ENCODE measurements around the gene RPS6KC1.
A peak's percentile ranks its signal among the peaks of the same experiment; 100 is the strongest.
"Not testable (repeated sequence)": the region's sequence is repeated elsewhere in the genome, so short reads cannot be mapped to it uniquely, and the experiment has no call there.

The RPS6KC1 gene, protein sequence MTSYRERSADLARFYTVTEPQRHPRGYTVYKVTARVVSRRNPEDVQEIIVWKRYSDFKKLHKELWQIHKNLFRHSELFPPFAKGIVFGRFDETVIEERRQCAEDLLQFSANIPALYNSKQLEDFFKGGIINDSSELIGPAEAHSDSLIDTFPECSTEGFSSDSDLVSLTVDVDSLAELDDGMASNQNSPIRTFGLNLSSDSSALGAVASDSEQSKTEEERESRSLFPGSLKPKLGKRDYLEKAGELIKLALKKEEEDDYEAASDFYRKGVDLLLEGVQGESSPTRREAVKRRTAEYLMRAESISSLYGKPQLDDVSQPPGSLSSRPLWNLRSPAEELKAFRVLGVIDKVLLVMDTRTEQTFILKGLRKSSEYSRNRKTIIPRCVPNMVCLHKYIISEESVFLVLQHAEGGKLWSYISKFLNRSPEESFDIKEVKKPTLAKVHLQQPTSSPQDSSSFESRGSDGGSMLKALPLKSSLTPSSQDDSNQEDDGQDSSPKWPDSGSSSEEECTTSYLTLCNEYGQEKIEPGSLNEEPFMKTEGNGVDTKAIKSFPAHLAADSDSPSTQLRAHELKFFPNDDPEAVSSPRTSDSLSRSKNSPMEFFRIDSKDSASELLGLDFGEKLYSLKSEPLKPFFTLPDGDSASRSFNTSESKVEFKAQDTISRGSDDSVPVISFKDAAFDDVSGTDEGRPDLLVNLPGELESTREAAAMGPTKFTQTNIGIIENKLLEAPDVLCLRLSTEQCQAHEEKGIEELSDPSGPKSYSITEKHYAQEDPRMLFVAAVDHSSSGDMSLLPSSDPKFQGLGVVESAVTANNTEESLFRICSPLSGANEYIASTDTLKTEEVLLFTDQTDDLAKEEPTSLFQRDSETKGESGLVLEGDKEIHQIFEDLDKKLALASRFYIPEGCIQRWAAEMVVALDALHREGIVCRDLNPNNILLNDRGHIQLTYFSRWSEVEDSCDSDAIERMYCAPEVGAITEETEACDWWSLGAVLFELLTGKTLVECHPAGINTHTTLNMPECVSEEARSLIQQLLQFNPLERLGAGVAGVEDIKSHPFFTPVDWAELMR

GRCh38 chr1:213051127-213051880 is at the start of gene RPS6KC1:
TSS of gene RPS6KC1 (plus strand) at chr1:213051241. CDS start at chr1:213051405, 164 bp downstream.
- peak; percentile 62 for DNase-seq (ENCODE audit: low read depth, low spot score)

DNA sequence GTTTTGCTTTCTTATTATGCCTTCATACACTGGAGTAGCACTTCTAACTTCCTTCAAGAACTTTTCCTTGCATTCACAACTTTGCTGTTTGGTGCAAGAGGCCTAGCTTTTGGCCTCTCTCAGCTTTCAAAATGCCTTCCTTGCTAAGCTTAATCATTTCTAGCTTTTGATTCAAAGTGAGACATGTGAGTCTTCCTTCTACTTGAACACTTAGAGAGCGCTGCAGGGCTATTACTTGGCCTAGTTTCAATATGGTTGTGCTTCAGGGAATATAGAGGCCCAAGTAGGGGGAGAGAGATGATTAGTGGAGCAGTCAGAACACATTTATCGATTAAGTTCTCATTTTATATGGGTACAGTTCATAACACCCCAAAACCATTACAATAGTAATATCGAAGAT is 47.8 kb upstream of the RPS6KC1 start:
- no peak for DNase-seq (ENCODE audit: low read depth, low spot score)

GRCh38 chr1:213008564-213008963 is 42.5 kb upstream of the RPS6KC1 start:
- no peak for DNase-seq (ENCODE audit: low read depth, low spot score)

GRCh38 chr1:213014642-213015041 is 36.4 kb upstream of the RPS6KC1 start:
- no peak for DNase-seq (ENCODE audit: low read depth, low spot score)

DNA sequence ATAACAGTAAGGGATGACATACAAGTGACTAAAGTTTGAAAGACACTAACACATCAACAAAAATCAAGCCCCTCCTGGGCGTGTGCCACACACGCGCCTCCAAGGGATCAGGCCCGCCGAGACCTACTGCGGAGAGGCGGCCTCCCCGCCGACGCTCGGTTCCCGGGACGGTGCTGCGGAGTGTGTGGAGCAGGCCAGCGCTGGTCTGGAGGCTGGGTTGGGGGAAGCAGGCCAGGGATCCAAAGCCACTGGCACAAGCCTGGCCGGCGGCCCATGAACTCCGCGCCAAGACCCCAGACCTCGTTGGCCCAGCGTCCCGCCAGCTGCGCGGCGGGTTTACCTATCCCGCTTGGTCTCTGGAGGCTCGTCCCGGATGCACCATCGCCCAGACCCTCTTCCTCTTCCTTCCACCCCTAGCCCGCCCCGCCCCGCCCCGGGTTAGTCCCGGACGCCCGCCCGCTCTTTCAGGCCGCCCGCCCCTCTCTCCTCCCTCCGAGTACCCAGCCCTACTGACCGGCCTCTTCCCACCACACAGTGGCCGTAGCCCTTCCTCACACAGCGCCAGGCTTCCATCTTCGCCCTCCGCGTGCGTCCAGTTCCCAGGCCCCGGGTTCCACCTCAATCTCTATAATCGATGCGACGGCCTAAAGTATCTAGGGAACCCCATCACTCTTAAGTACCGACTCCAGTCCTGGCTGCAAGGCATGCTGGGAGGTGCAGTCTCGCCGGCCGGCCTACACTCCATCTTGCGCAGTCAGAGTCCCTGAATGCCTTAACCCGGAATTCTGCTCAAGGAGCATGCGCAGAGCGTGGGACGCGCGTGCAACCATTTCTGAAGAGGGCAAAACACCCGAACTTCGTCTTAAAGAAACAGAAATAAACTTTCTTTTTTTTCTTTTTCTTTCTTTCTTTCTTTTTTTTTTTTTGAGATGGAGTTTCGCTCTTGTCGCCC is 35.7 kb upstream of the RPS6KC1 start, which contains the start of gene ANGEL2:
Gene ANGEL2, minus strand, starts transcription at position 769 of the 952 bp plus-strand sequence. Its CDS starts 196 bp downstream, at position 573.
- DNase-seq (ENCODE audit: low read depth, low spot score) = peak; percentile 95

- DNase-seq (ENCODE audit: low read depth, low spot score) = no peak
These were observed 33.4 kb upstream of the RPS6KC1 start for GRCh38 chr1:213017447-213018273.

- no peak for DNase-seq (ENCODE audit: low read depth, low spot score)
These were observed 31.6 kb upstream of the RPS6KC1 start for GRCh38 chr1:213019450-213019849.

DNA sequence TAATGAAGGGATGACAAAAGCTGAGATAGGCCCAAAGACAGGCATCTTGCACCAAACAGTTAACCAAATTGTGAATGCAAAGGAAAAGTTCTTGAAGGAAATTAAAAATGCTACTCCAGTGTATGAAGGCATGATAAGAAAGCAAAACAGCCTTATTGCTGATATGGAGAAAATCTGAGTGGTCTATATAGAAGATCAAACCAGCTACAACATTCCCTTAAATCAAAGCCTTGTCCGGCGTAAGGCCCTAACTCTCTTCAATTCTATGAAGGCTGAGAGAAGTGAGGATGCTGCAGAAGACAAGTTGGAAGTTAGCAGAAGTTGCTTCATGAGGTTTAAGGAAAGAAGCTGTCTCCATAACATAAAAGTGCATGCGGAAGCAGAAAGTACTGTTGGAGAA is 31.0 kb upstream of the RPS6KC1 start:
- no peak for DNase-seq (ENCODE audit: low read depth, low spot score)

GRCh38 chr1:213027024-213027423 is 24.0 kb upstream of the RPS6KC1 start:
- not testable (repeated sequence) for DNase-seq (ENCODE audit: low read depth, low spot score)

GRCh38 chr1:213032651-213033050 is 18.4 kb upstream of the RPS6KC1 start:
- DNase-seq (ENCODE audit: low read depth, low spot score) = no peak

DNA sequence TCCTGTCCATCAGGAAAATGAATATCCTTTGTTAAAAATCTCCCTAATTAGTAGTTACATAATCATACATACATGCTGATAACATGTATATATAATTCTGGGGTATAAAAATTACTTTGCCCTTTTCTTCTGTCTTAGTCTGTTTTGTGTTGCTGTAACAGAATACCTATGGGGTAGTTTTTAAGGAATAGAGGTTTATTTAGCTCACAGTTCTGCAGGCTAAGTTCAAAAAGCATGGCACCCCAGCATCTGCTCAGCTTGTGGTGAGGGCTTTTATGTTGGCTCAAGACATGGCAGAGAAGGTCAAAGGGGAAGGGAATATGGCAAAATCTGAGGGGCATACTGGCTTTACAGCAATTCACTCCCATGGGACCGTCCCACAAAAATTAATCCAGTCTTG is 16.3 kb upstream of the RPS6KC1 start:
- no peak for DNase-seq (ENCODE audit: low read depth, low spot score)

DNA sequence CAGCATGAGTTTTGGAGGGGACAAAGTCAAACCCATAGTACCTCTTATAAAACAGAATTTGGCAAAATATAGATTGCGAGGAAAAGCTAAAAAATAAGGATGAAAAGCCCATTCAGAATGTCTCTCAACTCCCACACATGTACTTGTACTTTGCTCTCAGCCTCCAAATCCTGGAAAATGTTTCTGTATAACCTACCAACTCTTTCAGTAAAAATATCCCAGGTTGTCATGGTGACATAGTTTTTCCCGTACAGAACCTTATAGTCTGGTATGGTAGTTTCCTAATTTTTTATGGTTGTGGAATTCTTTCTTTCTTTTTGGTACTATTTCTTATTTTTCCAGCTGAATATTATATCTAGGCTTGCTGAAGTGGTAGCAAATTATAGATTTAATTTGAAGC is 15.5 kb upstream of the RPS6KC1 start:
- no peak for DNase-seq (ENCODE audit: low read depth, low spot score)

DNA sequence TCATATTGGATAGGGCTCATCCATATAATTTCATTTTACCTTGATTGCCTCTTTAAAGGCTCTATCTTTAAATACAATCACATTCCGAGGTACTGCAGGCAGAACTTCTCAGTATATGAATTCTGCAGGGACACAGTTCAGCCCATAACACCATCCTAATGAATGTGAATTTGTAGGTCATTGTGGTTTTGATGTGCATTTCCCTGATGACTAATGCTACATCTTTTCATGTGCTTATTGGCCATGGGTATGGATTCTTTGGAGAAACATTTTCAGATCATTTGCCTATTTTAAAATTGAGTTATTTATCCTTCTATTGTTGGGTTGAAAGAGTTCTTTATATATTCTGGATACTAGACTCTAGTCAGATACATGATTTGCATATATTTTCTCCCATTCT is 9.6 kb upstream of the RPS6KC1 start:
- DNase-seq (ENCODE audit: low read depth, low spot score) = no peak

DNA sequence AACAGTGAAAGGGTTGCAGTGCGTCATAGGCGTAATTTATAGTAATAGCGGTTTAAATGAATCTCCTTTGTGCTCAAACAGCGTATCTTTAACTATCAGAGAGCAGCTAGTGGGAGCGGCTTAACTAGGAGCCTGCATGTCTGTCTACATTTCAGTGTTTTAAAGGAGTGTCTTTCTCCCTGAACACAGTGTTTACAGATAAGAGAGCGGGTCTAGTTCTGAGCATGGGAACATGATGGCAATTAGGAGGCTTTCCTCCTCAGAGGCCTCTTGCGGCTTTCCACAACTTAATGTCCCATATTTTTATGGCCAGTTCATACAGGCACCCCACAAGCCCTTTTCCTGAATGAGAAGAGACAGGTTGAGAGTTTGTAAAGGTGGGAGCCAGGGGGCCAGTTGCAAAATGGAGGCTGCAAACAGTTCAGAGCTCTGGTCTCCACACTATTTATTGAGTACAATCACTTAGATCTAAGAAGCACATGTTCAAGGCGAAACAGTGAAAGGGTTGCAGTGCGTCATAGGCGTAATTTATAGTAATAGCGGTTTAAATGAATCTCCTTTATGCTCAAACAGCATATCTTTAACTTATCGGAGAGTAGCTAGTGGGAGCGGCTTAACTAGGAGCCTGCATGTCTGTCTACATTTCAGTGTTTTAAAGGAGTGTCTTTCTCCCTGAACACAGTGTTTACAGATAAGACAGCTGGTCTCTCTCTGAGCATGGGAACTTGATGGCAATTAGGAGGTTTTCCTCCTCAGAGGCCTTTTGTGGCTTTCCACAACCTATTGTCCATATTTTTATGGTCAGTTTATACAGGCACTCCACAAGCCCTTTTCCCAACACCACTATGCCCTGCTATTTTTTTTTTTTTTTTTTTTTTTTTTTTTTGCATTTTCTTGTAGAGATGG is 5.5 kb upstream of the RPS6KC1 start:
- DNase-seq (ENCODE audit: low read depth, low spot score) = not testable (repeated sequence)

- no peak for DNase-seq (ENCODE audit: low read depth, low spot score)
These were observed 1.8 kb upstream of the RPS6KC1 start for GRCh38 chr1:213049232-213049631.

DNA sequence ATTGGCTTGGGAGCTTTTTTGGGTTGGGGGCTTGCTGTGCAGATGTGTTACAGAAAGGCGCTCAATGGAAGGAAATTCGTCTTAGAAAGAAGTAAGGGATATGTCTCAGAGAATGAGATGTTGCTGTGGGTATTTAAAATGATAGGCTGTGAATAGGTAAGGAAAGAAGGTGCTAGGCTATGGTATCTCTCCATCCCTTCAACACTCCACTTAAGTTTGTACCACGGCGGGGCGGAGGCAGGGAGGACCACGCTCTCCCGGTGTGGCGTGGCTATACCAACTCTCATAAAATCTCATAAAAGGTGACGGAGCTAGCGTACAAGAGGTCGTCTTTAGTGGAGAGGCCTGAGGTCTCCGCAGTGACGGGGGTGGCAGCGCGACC is 305 bp upstream of the RPS6KC1 start:
- DNase-seq (ENCODE audit: low read depth, low spot score) = no peak

DNA sequence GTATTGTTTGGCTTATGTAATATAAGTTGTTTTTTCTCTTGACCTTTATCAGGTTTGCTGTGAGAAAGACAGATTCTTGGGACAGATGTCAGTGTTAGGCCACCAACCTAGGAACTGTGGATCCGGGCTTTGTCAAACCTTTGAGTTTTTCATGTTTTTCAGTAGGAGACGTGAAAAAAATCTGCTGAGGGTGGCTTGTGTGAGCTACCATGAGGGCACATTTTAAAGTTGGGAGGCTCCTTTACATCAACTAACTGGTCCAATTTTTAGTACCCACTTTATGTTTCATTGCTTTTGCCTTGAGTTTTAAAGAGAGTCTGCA is 801 bp downstream of the RPS6KC1 start:
- DNase-seq (ENCODE audit: low read depth, low spot score) = no peak

- no peak for DNase-seq (ENCODE audit: low read depth, low spot score)
These were observed 2.4 kb downstream of the RPS6KC1 start for GRCh38 chr1:213053455-213053854.

DNA sequence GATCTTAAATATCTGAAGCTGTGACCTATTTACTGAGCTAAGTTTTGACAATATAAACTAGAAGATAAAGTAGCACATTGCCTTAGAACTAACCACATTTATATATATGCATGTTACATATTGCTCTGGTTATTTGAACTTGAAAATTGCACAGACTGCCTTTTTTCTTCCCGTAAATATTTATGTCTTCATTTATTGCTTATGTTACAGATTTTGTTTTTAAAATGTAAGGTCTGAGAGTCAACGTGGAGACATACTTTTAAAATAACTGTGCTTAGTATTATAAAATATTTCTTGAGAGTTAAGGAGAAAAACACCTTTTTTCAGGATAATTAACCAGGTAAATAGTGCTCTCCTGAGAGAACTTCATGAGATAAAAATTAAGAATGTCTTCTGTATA is 3.1 kb downstream of the RPS6KC1 start:
- no peak for DNase-seq (ENCODE audit: low read depth, low spot score)
